ENCODE measurements around the gene DNAL4.

Gene DNAL4

GRCh38 chr22:38758276-38758945, 35.5 kb downstream of the DNAL4 start:
- no peak for DNase-seq (ENCODE audit: low spot score)

- DNase-seq (ENCODE audit: low spot score): no peak
Measured at GRCh38 chr22:38757464-38757757, 36.5 kb downstream of the DNAL4 start.

- DNase-seq (ENCODE audit: low spot score): no peak
Measured at GRCh38 chr22:38756711-38757463, 37.1 kb downstream of the DNAL4 start.

- peak; percentile 96 for DNase-seq (ENCODE audit: low spot score)
Measured at GRCh38 chr22:38755911-38756532, 37.9 kb downstream of the DNAL4 start, which contains the start of gene SUN2. Gene SUN2, minus strand, starts transcription at chr22:38755998. Its CDS starts 3,370 bp downstream, at chr22:38752628.

- peak; percentile 79 for DNase-seq (ENCODE audit: low spot score)
Measured at GRCh38 chr22:38755155-38755910, 38.6 kb downstream of the DNAL4 start.

GRCh38 chr22:38754751-38755154, 39.2 kb downstream of the DNAL4 start:
- peak; percentile 27 for DNase-seq (ENCODE audit: low spot score)

GRCh38 chr22:38753948-38754750, 39.8 kb downstream of the DNAL4 start:
- no peak for DNase-seq (ENCODE audit: low spot score)

GRCh38 chr22:38751422-38752346, 42.3 kb downstream of the DNAL4 start:
- no peak for DNase-seq (ENCODE audit: low spot score)

GRCh38 chr22:38751066-38751421, 42.9 kb downstream of the DNAL4 start:
- DNase-seq (ENCODE audit: low spot score): no peak

GRCh38 chr22:38750638-38751037, 43.3 kb downstream of the DNAL4 start:
- DNase-seq (ENCODE audit: low spot score): no peak

GRCh38 chr22:38750104-38750503, 43.8 kb downstream of the DNAL4 start:
- no peak for DNase-seq (ENCODE audit: low spot score)

- DNase-seq (ENCODE audit: low spot score): no peak
Measured at GRCh38 chr22:38748487-38749136, 45.3 kb downstream of the DNAL4 start.

GRCh38 chr22:38745676-38746460, 48.1 kb downstream of the DNAL4 start:
- DNase-seq (ENCODE audit: low spot score): no peak

GRCh38 chr22:38744981-38745380, 49.0 kb downstream of the DNAL4 start:
- DNase-seq (ENCODE audit: low spot score): no peak

GRCh38 chr22:38742176-38742942, 51.6 kb downstream of the DNAL4 start:
- no peak for DNase-seq (ENCODE audit: low spot score)

GRCh38 chr22:38741576-38741975, 52.4 kb downstream of the DNAL4 start:
- no peak for DNase-seq (ENCODE audit: low spot score)

GRCh38 chr22:38741166-38741565, 52.8 kb downstream of the DNAL4 start:
- DNase-seq (ENCODE audit: low spot score): no peak

- DNase-seq (ENCODE audit: low spot score): no peak
Measured at GRCh38 chr22:38740754-38741153, 53.2 kb downstream of the DNAL4 start.
